ENCODE results near the gene ATP13A4. TPM values are rescaled to one million over a fixed set of nuclear protein-coding genes. Genes with fewer than 3 reads are reported as not detected.

ATP13A4 gene
- total and polyA plus RNA-seq, 4 donors = 0.23 to 2.7 (median 0.50) TPM

- TF ChIP-seq JUND (IDR thresholded peaks at IDR 0.05) = no peak
- TF ChIP-seq ZBTB33 (IDR thresholded peaks at IDR 0.05) = no peak
- TF ChIP-seq, protein P1, sequence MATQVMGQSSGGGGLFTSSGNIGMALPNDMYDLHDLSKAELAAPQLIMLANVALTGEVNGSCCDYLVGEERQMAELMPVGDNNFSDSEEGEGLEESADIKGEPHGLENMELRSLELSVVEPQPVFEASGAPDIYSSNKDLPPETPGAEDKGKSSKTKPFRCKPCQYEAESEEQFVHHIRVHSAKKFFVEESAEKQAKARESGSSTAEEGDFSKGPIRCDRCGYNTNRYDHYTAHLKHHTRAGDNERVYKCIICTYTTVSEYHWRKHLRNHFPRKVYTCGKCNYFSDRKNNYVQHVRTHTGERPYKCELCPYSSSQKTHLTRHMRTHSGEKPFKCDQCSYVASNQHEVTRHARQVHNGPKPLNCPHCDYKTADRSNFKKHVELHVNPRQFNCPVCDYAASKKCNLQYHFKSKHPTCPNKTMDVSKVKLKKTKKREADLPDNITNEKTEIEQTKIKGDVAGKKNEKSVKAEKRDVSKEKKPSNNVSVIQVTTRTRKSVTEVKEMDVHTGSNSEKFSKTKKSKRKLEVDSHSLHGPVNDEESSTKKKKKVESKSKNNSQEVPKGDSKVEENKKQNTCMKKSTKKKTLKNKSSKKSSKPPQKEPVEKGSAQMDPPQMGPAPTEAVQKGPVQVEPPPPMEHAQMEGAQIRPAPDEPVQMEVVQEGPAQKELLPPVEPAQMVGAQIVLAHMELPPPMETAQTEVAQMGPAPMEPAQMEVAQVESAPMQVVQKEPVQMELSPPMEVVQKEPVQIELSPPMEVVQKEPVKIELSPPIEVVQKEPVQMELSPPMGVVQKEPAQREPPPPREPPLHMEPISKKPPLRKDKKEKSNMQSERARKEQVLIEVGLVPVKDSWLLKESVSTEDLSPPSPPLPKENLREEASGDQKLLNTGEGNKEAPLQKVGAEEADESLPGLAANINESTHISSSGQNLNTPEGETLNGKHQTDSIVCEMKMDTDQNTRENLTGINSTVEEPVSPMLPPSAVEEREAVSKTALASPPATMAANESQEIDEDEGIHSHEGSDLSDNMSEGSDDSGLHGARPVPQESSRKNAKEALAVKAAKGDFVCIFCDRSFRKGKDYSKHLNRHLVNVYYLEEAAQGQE (IDR thresholded peaks at IDR 0.05) = no peak
- no peak for TF ChIP-seq SP1 (IDR thresholded peaks at IDR 0.05)
- TF ChIP-seq HNF4G (IDR thresholded peaks at IDR 0.05) = no peak
- H3K9me3 ChIP-seq (ENCODE audit: control insufficient read depth in 4 of 4, low read length in 3 of 4) = no peaks in the 10 kb centered on the region
- no peak overlapping the region for H3K4me3 ChIP-seq (ENCODE audit: low read depth in 1 of 3, low read length in 3 of 3)
- no peaks in the 10 kb centered on the region for H3K36me3 ChIP-seq (ENCODE audit: control insufficient read depth in 4 of 4, insufficient read depth in 3 of 4, low read depth in 1 of 4, low read length in 3 of 4)
- H3K27me3 ChIP-seq (ENCODE audit: control insufficient read depth in 4 of 4, insufficient read depth in 4 of 4, low read length in 3 of 4) = no peaks in the 10 kb centered on the region
- DNase-seq (ENCODE audit: low spot score) = no peak
- peaks cover 0 to 12% (median 9%) of the 10 kb centered on the region in 4 donors for H3K4me1 ChIP-seq (ENCODE audit: control insufficient read depth in 4 of 4, insufficient read depth in 4 of 4, low read length in 3 of 4)
- no peak overlapping the region for H3K27ac ChIP-seq (ENCODE audit: low read depth in 1 of 2, low read length in 2 of 2)
- 53% methylated on average over 1 of the region's 1 CpG for WGBS
- H3K9ac ChIP-seq (ENCODE audit: low read depth in 1 of 2, low read length in 2 of 2) = no peak overlapping the region
Measured at GRCh38 chr3:193589129-193589528, 34.4 kb upstream of the ATP13A4 start.

DNA sequence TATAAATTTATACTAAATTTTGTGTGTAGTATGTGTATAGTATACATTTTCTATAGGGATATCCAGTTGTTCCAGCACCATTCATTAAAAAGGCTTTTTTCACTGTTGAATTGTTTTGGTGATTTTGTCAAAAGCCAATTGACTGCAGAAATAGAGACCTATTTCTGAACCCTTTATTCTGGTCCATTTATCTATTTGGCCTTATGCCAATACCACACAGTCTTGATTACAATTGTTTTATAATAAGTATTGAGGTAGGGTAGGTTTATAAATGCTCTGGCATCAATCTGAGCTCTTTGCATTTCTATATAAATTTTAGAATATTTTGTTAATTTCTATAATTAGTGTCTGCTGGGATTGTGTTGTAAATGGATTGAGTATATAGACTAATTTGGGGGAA lies 31.8 kb upstream of the ATP13A4 start:
- Histone ChIP-seq H3K9me3 (ENCODE audit: control insufficient read depth in 4 of 4, low read length in 3 of 4) (no peaks in the 10 kb centered on the region), H3K9ac (ENCODE audit: low read depth in 1 of 2, low read length in 2 of 2) (no peak overlapping the region), H3K27ac (ENCODE audit: low read depth in 1 of 2, low read length in 2 of 2) (no peak overlapping the region), H3K27me3 (ENCODE audit: control insufficient read depth in 4 of 4, insufficient read depth in 4 of 4, low read length in 3 of 4) (no peaks in the 10 kb centered on the region), H3K4me3 (ENCODE audit: low read depth in 1 of 3, low read length in 3 of 3) (no peak overlapping the region), H3K36me3 (ENCODE audit: control insufficient read depth in 4 of 4, insufficient read depth in 3 of 4, low read depth in 1 of 4, low read length in 3 of 4) (no peaks in the 10 kb centered on the region), H3K4me1 (ENCODE audit: control insufficient read depth in 4 of 4, insufficient read depth in 4 of 4, low read length in 3 of 4) (no peaks in the 10 kb centered on the region)
- TF ChIP-seq YY1 (IDR thresholded peaks at IDR 0.05) (no peak), RXRA (IDR thresholded peaks at IDR 0.05) (no peak)
- no peak for DNase-seq (ENCODE audit: low spot score)

GRCh38 chr3:193585530-193585929 lies 30.8 kb upstream of the ATP13A4 start:
- Histone ChIP-seq H3K27me3 (ENCODE audit: control insufficient read depth in 4 of 4, insufficient read depth in 4 of 4, low read length in 3 of 4) (no peaks in the 10 kb centered on the region), H3K27ac (ENCODE audit: low read depth in 1 of 2, low read length in 2 of 2) (no peak overlapping the region), H3K9ac (ENCODE audit: low read depth in 1 of 2, low read length in 2 of 2) (no peak overlapping the region), H3K4me1 (ENCODE audit: control insufficient read depth in 4 of 4, insufficient read depth in 4 of 4, low read length in 3 of 4) (no peaks in the 10 kb centered on the region), H3K4me3 (ENCODE audit: low read depth in 1 of 3, low read length in 3 of 3) (no peak overlapping the region), H3K9me3 (ENCODE audit: control insufficient read depth in 4 of 4, low read length in 3 of 4) (no peaks in the 10 kb centered on the region), H3K36me3 (ENCODE audit: control insufficient read depth in 4 of 4, insufficient read depth in 3 of 4, low read depth in 1 of 4, low read length in 3 of 4) (no peaks in the 10 kb centered on the region)
- TF ChIP-seq HNF4A (conservative IDR thresholded peaks at IDR 0.05) (no peak), ZBTB33 (IDR thresholded peaks at IDR 0.05) (no peak), FOXA1 (IDR thresholded peaks at IDR 0.05) (no peak), EGR1 (IDR thresholded peaks at IDR 0.05; ENCODE audit: low read depth in 2 of 2) (no peak), TAF1 (conservative IDR thresholded peaks at IDR 0.05) (no peak), GABPA (IDR thresholded peaks at IDR 0.05 in 1 of 2, conservative IDR thresholded peaks at IDR 0.05 in 1 of 2) (no peak), SP1 (IDR thresholded peaks at IDR 0.05) (no peak), RAD21 (IDR thresholded peaks at IDR 0.05) (no peak), JUND (IDR thresholded peaks at IDR 0.05) (no peak)
- TF ChIP-seq, protein P2, sequence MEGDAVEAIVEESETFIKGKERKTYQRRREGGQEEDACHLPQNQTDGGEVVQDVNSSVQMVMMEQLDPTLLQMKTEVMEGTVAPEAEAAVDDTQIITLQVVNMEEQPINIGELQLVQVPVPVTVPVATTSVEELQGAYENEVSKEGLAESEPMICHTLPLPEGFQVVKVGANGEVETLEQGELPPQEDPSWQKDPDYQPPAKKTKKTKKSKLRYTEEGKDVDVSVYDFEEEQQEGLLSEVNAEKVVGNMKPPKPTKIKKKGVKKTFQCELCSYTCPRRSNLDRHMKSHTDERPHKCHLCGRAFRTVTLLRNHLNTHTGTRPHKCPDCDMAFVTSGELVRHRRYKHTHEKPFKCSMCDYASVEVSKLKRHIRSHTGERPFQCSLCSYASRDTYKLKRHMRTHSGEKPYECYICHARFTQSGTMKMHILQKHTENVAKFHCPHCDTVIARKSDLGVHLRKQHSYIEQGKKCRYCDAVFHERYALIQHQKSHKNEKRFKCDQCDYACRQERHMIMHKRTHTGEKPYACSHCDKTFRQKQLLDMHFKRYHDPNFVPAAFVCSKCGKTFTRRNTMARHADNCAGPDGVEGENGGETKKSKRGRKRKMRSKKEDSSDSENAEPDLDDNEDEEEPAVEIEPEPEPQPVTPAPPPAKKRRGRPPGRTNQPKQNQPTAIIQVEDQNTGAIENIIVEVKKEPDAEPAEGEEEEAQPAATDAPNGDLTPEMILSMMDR (IDR thresholded peaks at IDR 0.05; ENCODE audit: low read depth, low read length, missing input control) = no peak
- TF ChIP-seq, protein P3, sequence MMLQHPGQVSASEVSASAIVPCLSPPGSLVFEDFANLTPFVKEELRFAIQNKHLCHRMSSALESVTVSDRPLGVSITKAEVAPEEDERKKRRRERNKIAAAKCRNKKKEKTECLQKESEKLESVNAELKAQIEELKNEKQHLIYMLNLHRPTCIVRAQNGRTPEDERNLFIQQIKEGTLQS (IDR thresholded peaks at IDR 0.05) = no peak
- WGBS = 84% methylated on average over 9 of the region's 9 CpGs
- no peak for DNase-seq (ENCODE audit: low spot score)
